ENCODE data around the gene TNK2. TPM values are rescaled to one million over a fixed set of nuclear protein-coding genes. Genes with fewer than 3 reads are reported as not detected.
A peak's percentile ranks its signal among the peaks of the same experiment; 100 is the strongest.
"Not testable (repeated sequence)": the region's sequence is repeated elsewhere in the genome, so short reads cannot be mapped to it uniquely, and the experiment has no call there.

Gene TNK2
- total RNA-seq, 2 experiments from 2014 or later, result 110 to 127 TPM

DNA sequence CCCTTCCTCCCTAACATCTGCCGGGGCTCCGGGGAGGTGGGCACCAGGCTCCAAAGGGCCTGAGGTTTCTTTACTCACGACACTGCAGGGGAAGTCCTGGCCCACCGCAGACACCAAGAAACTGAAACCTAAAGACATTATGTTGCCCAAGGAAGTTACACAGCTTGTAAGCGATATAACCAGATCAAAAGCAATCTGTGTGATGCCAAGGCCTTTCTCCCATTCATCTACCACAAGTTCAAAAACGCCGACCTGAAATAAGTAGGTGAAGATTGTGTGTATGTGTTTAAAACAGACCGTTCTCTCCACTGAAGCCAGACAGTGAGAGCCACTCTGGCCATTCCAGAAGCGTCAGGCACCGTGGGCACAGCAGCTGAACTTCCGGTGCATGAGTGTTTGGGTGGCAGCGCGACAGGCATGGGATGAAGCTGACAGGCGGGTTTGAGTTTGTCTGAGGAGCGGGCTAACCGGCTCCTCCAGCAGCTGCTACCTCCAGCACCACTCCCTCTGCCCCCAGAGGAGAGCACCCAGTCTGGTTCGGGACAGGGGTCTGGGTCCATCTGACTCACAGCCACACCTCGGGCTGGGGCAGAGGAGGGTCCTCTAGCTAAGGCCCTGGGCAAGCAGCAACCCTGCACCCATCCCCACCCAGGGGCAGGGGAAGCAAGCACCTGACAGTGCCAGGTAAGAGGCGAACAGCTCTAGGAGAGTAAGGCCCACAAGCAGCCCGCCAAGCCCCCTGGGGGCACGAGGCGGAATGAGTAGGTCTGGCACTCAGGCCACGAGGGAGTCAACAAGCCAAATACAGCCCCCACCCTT, 1.3 kb downstream of the TNK2 start:
- DNase-seq (peak; percentile 84), ATAC-seq (peak; percentile 35)
- Mint-ChIP-seq H3K4me1 (ENCODE audit: low read depth) (peaks cover 59% of the 10 kb centered on the region), H3K9me3 (ENCODE audit: insufficient read depth) (no peaks in the 10 kb centered on the region), H3K36me3 (ENCODE audit: low read depth) (peaks cover 39% of the 10 kb centered on the region), H3K4me3 (peak overlapping the region; percentile 93), H3K27ac (peak overlapping the region; percentile 98), H3K27me3 (ENCODE audit: low read depth) (no peaks in the 10 kb centered on the region)
- ChIA-PET POLR2A (interaction anchor here (0.5 to 6.0 kb wide), 10 partner anchors 12 to 363 kb away, joined by 3 to 160 read pairs (median 4); partner anchors contain the start of gene PPP1R2), CTCF (interaction anchor here (0.9 to 6.0 kb wide), 6 partner anchors 9 to 636 kb away, joined by 4 to 116 read pairs (median 8); partner anchors contain the start of gene XXYLT1)

DNA sequence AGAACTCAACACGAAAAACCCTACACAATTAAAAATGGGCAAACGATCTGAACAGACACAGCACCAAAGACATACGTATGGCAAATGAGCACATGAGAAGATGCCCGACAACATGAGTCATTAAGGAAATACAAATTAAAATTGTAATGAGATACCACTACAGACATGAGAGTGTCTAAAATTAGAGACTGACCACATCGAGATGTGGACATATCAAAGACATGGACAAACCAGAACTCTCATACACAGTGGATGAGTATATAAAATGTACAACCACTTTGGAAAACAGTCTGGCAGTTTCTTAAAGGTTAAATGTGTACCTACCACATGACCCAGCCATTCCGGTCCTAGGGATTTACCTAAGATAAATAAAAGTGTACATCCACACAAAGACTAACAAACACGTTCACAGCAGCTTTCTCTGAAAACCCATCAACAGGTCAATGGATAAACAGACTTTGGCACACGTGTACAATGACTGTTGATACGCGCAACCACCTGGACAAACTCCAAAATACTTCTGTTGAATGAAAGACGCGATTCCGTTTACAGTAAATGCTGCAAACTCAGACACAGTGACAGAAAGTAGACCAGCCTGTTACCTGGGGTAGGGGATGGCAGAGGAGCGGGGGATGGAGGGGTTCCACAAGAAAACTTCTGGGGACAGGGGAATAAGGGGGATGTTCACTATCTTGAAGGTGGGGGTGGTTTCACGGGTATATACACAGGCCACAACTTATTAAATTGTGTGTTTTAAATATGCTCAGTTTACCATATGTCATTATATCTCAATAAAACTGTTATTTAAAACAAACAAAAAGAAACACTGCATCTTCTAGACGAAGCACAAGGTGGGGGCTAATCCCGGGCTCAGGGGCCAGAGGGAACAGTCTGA, 2.1 kb downstream of the TNK2 start:
- POLR2A ChIA-PET, result interaction anchor here (2.4 to 6.0 kb wide), 3 partner anchors 11 to 17 kb away, joined by 6 to 160 read pairs (median 8); no protein-coding TSS in a partner anchor
- no peak for ATAC-seq
- Mint-ChIP-seq H3K27ac (peak overlapping the region; percentile 98), H3K27me3 (ENCODE audit: low read depth) (no peaks in the 10 kb centered on the region), H3K4me3 (peak overlapping the region; percentile 93), H3K9me3 (ENCODE audit: insufficient read depth) (no peaks in the 10 kb centered on the region), H3K4me1 (ENCODE audit: low read depth) (peaks cover 67% of the 10 kb centered on the region), H3K36me3 (ENCODE audit: low read depth) (peaks cover 39% of the 10 kb centered on the region)
- CTCF ChIA-PET, result interaction anchor here (0.6 to 6.0 kb wide), 6 partner anchors 10 to 56 kb away, joined by 3 to 116 read pairs (median 6); no protein-coding TSS in a partner anchor
- DNase-seq, result no peak

DNA sequence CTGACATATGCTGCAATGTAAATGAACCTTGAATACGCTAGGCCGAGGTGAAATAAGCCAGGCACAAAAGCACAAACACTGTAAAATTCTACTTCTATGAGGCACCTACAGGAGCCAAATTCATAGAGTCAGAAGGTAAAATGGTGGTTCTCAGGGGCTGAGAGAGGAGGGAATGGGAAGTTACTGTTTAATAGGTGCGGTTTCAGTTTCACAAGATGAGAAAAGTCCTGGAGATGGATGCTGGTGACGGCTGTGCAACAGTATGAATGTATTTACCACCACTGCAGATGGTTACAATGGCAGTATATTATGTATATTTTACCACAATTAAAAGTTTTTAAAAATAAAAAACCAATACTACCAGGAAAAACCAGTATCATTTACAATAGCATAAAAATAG, 4.0 kb downstream of the TNK2 start:
- H3K9me3 Mint-ChIP-seq (ENCODE audit: insufficient read depth), result no peaks in the 10 kb centered on the region
- CTCF ChIA-PET, result interaction anchor here (1.2 to 6.0 kb wide), 3 partner anchors 8 to 11 kb away, joined by 3 to 116 read pairs (median 16); no protein-coding TSS in a partner anchor
- DNase-seq (no peak), ATAC-seq (no peak)
- peak overlapping the region; percentile 2 for H3K4me3 Mint-ChIP-seq
- peak overlapping the region; percentile 40 for H3K27ac Mint-ChIP-seq
- no peaks in the 10 kb centered on the region for H3K27me3 Mint-ChIP-seq (ENCODE audit: low read depth)
- H3K4me1 Mint-ChIP-seq (ENCODE audit: low read depth), result peaks cover 75% of the 10 kb centered on the region
- H3K36me3 Mint-ChIP-seq (ENCODE audit: low read depth), result peaks cover 46% of the 10 kb centered on the region
- POLR2A ChIA-PET, result interaction anchor here (6.0 kb wide), 1 partner anchor 9 kb away, joined by 160 read pairs; no protein-coding TSS in a partner anchor

DNA sequence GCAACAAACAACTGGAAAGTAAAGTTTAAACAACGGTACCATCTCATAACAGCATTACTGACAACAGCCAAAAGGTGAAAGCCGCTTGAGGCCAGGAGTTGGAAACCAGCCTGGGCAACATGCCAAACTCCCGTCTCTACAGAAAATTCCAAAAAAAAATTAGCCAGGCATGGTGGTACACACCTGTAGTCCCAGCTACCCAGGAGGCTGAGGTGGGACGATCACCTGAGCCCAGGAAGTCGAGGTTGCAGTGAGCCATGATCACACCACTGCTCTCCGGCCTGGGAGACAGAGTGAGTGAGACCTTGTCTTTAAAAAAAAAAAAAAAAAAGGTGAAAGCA, 4.4 kb downstream of the TNK2 start:
- peaks cover 78% of the 10 kb centered on the region for H3K4me1 Mint-ChIP-seq (ENCODE audit: low read depth)
- no peaks in the 10 kb centered on the region for H3K9me3 Mint-ChIP-seq (ENCODE audit: insufficient read depth)
- CTCF ChIA-PET, result interaction anchor here (1.2 to 2.2 kb wide), 2 partner anchors 10 to 11 kb away, joined by 3 to 16 read pairs; no protein-coding TSS in a partner anchor
- no peak for ATAC-seq
- peak overlapping the region; percentile 62 for H3K27ac Mint-ChIP-seq
- H3K27me3 Mint-ChIP-seq (ENCODE audit: low read depth), result no peaks in the 10 kb centered on the region
- no peak for DNase-seq
- POLR2A ChIA-PET, result no interaction called here
- no peak overlapping the region for H3K4me3 Mint-ChIP-seq
- H3K36me3 Mint-ChIP-seq (ENCODE audit: low read depth), result peaks cover 46% of the 10 kb centered on the region

DNA sequence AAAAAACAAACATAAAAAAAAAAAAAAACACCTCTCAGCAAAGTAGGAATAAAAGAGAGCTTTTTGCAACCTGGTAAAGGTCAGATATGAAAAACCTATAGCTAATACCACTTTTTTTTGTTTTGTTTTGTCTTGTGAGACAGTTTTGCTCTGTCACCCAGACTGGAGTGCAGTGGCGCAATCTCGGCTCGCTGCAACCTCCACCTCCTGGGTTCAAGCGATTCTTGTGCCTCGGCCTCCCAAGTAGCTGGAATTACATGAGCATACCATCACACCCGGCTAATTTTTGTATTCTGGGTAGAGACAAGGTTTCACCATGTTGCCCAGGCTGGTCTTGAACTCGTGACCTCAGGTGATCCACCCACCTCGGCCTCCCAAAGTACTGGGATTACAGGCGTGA, 5.7 kb downstream of the TNK2 start:
- POLR2A ChIA-PET, result not testable (repeated sequence)

DNA sequence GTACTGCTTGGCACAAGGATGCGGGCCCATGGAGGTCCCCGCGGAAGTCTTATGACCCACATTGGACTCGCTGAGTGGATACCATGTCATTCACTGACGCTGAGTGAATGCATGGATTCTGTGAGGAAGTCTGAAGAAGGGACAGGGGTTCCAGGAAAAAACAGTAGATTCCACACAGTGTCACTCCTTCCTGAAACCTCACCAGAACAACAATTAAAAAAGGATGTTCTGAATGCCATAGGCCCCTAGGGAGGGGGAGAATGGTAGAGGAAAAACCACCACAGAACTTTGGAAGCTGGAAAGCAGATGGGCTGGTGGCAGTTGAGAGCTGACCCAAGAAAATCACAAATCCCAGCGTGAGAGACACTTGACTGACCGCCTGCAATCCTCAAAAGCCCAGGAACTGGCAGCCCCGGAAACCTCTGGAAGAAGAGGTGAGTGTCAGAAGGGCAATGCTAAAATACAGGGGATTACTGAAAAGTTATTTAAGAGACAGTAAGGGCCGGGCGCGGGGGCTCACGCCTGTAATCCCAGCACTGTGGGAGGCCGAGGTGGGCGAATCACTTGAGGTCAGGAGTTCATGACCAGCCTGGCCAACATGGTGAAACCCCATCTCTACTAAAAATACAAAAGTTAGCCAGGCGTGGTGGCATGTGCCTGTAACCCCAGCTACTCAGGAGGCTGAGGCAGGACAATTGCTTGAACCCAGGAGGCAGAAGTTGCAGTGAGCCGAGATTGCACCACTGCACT, 6.3 kb downstream of the TNK2 start:
- CTCF ChIA-PET, result interaction anchor here (2.2 to 4.0 kb wide), 3 partner anchors 8 to 43 kb away, joined by 8 to 28 read pairs (median 16); no protein-coding TSS in a partner anchor
- Mint-ChIP-seq H3K36me3 (ENCODE audit: low read depth) (peaks cover 45% of the 10 kb centered on the region), H3K4me1 (ENCODE audit: low read depth) (peaks cover 90% of the 10 kb centered on the region)
- H3K27me3 Mint-ChIP-seq (ENCODE audit: low read depth); POLR2A ChIA-PET; DNase-seq; H3K27ac Mint-ChIP-seq; H3K9me3 Mint-ChIP-seq (ENCODE audit: insufficient read depth); H3K4me3 Mint-ChIP-seq; ATAC-seq: not testable (repeated sequence)

More for the DNA sequence above, 5.7 kb downstream of the TNK2 start:
- H3K27me3 Mint-ChIP-seq (ENCODE audit: low read depth); H3K9me3 Mint-ChIP-seq (ENCODE audit: insufficient read depth); ATAC-seq; DNase-seq; H3K4me3 Mint-ChIP-seq; H3K27ac Mint-ChIP-seq: not testable (repeated sequence)
- Mint-ChIP-seq H3K36me3 (ENCODE audit: low read depth) (peaks cover 45% of the 10 kb centered on the region), H3K4me1 (ENCODE audit: low read depth) (peaks cover 85% of the 10 kb centered on the region)
- CTCF ChIA-PET, result interaction anchor here (2.2 to 2.5 kb wide), 2 partner anchors 8 to 43 kb away, joined by 8 to 16 read pairs; no protein-coding TSS in a partner anchor

DNA sequence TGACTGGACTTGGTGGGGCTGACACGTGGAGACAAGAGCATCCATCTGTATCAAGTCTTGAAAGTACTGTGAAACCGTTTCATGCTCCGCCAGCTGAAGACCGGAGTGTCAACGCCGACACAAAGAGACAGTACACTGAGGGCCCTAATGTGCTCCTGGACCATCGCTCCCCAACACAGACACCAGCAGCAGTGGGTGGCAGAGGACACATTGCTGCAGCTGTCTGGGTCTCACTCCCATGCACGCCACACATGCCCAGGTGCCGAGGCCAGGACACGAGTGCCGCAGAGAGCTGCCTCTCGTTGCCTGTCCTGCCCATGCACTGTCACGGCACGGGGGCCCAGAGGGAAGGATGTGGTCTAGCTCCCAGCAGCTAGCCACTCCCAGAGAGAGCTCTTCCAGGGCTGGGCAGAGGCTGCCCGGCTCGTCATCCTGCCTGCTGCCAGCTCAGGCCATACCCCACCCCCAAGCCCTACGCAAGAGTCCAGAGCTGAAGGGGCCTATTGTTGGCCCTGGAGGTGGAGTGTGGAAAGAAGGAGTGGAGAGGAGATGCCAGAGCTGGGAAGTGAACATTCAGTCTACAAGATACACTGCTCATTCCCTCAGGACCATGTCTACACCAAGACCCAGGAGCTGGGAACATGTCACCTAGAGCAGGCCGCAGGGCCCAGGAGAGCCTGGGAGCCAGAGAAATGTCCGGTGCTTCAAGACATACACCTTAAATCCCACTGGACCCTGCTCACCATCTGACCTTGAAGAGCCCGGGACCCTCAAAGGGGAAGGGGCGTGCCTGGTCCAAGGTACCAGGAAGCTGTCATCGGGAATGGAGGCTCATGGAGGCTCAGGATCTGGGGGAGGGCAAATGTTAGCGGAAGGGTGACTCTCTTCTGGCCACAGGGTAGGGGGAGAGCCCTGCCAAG, 7.7 kb downstream of the TNK2 start:
- H3K4me1 Mint-ChIP-seq (ENCODE audit: low read depth), result peaks cover 89% of the 10 kb centered on the region
- H3K36me3 Mint-ChIP-seq (ENCODE audit: low read depth), result peaks cover 33% of the 10 kb centered on the region
- H3K9me3 Mint-ChIP-seq (ENCODE audit: insufficient read depth), result no peaks in the 10 kb centered on the region
- ChIA-PET POLR2A (interaction anchor here (0.6 to 2.7 kb wide), 2 partner anchors 8 to 51 kb away, joined by 3 to 15 read pairs; partner anchors contain the start of gene TNK2), CTCF (interaction anchor here (1.4 to 4.0 kb wide), 4 partner anchors 8 to 50 kb away, joined by 4 to 28 read pairs (median 6); partner anchors contain the start of gene TNK2)
- peak; percentile 66 for DNase-seq
- H3K27me3 Mint-ChIP-seq (ENCODE audit: low read depth), result no peaks in the 10 kb centered on the region
- peak; percentile 35 for ATAC-seq
- H3K27ac Mint-ChIP-seq, result peak overlapping the region; percentile 83
- H3K4me3 Mint-ChIP-seq, result peak overlapping the region; percentile 36

DNA sequence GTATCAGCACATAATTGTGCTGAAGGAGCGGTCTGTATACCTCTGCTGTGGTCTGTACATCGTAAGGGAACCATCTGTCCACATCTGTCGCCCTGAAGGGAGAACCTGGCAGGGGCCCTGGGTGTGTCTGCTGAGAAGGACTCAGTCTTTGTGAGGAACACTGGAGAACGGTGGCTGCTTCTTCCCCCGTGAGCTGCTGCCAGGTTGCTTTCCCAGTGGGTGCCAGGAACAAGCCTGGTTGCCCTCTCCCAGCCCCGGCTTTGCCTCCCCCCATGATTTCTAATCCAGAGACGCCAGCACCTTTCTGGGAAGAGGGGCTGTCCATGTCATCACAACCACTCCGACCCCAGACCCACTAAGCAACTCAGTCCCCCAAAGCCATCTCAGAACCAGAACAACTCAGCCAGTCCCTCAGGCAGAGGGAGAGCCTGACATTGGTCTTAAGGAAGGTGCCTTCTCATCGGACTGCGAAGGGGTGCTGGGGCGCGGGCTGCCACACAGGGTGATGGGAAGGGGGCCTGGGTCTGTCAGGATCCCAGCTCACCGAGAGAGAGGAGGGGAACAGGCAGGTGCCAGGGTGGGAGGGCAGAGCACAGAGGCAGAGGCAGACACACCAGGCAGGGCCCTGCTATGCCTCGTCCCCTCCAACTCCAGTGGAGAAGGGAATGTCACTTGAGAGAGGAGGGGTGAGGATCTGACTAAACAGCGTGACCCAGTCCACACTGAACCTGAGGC, 8.5 kb downstream of the TNK2 start:
- no peaks in the 10 kb centered on the region for H3K9me3 Mint-ChIP-seq (ENCODE audit: insufficient read depth)
- H3K4me3 Mint-ChIP-seq, result peak overlapping the region; percentile 36
- H3K27me3 Mint-ChIP-seq (ENCODE audit: low read depth), result no peaks in the 10 kb centered on the region
- CTCF ChIA-PET, result interaction anchor here (1.4 to 4.0 kb wide), 3 partner anchors 9 to 49 kb away, joined by 4 to 28 read pairs (median 5); partner anchors contain the start of gene TNK2
- ATAC-seq (no peak), DNase-seq (no peak)
- POLR2A ChIA-PET, result interaction anchor here (2.7 kb wide), 1 partner anchor 9 kb away, joined by 15 read pairs; the partner anchor contains the start of gene TNK2
- peak overlapping the region; percentile 83 for H3K27ac Mint-ChIP-seq
- peaks cover 84% of the 10 kb centered on the region for H3K4me1 Mint-ChIP-seq (ENCODE audit: low read depth)
- H3K36me3 Mint-ChIP-seq (ENCODE audit: low read depth), result peaks cover 28% of the 10 kb centered on the region

DNA sequence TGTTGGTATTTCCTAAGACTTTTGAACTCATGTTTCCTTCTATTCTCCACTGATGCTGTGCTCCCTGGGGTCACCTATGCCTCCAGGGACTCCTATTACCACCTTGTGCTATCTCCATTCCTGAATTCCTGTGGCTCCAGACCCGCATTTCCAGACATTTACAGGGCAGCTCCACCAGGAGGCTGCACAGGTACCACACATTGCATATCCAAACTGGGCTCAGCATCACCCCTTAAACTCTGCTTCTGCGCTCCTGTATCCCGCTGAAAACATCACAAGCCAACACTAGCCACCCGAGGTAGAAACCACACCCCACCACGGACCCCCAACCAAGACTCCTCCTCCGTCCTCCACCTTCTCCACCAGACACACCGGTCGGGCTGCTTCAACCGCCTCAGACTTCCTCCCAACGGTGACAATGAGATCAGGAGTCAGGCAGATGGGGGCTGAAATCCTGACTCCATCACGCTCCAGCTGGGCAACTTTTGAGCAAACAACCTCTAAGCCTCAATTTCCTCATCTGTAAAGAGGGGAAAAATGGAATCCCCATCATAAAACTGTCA, 10.4 kb downstream of the TNK2 start:
- ChIA-PET POLR2A (interaction anchor here (5.5 kb wide), 1 partner anchor 9 kb away, joined by 160 read pairs; the partner anchor contains the start of gene TNK2), CTCF (interaction anchor here (6.0 to 6.4 kb wide), 2 partner anchors 9 to 16 kb away, joined by 116 to 144 read pairs; partner anchors contain the start of gene TNK2)
- Mint-ChIP-seq H3K27ac (peak overlapping the region; percentile 76), H3K9me3 (ENCODE audit: insufficient read depth) (no peaks in the 10 kb centered on the region), H3K4me1 (ENCODE audit: low read depth) (peaks cover 77% of the 10 kb centered on the region), H3K27me3 (ENCODE audit: low read depth) (no peaks in the 10 kb centered on the region), H3K4me3 (peak overlapping the region; percentile 9), H3K36me3 (ENCODE audit: low read depth) (peaks cover 13% of the 10 kb centered on the region)
- ATAC-seq (no peak), DNase-seq (no peak)

All from activated CD8-positive, alpha-beta T cell treated with anti-CD3 and anti-CD28 coated beads, Interleukin-2, amount 10 ng/mL, durations not matched to agents 7 days and 5 days (primary cell).